Measurements from ENCODE around the gene ACSL1.

The ACSL1 gene

DNA sequence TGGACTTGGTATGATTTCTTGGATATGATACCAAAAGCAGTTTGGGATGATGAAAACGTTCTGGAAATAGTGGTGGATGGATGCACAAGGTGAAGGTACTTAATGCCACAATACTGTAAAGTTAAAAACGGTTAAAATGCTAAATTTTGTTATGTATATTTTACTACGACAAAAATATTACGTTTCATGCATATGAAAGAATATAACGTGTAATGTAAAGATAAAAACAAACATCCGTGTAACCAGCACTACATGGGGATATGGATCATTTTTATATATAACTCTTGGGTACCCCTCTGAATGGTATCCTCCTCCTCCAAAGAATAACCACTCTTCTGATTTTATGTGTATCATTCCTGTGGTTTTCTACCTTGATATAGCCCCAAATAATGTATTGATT lies 91.0 kb downstream of the ACSL1 start:
- TF ChIP-seq POLR2AphosphoS5 (IDR thresholded peaks at IDR 0.05; ENCODE audit: low read depth, low read length): no peak
- TF ChIP-seq SIN3A (IDR thresholded peaks at IDR 0.05; ENCODE audit: borderline replicate concordance, insufficient read depth, low read length): no peak
- TF ChIP-seq, protein P1, sequence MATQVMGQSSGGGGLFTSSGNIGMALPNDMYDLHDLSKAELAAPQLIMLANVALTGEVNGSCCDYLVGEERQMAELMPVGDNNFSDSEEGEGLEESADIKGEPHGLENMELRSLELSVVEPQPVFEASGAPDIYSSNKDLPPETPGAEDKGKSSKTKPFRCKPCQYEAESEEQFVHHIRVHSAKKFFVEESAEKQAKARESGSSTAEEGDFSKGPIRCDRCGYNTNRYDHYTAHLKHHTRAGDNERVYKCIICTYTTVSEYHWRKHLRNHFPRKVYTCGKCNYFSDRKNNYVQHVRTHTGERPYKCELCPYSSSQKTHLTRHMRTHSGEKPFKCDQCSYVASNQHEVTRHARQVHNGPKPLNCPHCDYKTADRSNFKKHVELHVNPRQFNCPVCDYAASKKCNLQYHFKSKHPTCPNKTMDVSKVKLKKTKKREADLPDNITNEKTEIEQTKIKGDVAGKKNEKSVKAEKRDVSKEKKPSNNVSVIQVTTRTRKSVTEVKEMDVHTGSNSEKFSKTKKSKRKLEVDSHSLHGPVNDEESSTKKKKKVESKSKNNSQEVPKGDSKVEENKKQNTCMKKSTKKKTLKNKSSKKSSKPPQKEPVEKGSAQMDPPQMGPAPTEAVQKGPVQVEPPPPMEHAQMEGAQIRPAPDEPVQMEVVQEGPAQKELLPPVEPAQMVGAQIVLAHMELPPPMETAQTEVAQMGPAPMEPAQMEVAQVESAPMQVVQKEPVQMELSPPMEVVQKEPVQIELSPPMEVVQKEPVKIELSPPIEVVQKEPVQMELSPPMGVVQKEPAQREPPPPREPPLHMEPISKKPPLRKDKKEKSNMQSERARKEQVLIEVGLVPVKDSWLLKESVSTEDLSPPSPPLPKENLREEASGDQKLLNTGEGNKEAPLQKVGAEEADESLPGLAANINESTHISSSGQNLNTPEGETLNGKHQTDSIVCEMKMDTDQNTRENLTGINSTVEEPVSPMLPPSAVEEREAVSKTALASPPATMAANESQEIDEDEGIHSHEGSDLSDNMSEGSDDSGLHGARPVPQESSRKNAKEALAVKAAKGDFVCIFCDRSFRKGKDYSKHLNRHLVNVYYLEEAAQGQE (IDR thresholded peaks at IDR 0.05; ENCODE audit: insufficient read depth in 1 of 2, low read depth in 2 of 2, low read length in 2 of 2): no peak
- TF ChIP-seq TAF1 (IDR thresholded peaks at IDR 0.05; ENCODE audit: borderline replicate concordance, insufficient read depth, low read length): no peak
- no peak for TF ChIP-seq FOXP2 (optimal IDR thresholded peaks at IDR 0.05; ENCODE audit: borderline replicate concordance, extremely low read depth, extremely low read length, insufficient read depth)

DNA sequence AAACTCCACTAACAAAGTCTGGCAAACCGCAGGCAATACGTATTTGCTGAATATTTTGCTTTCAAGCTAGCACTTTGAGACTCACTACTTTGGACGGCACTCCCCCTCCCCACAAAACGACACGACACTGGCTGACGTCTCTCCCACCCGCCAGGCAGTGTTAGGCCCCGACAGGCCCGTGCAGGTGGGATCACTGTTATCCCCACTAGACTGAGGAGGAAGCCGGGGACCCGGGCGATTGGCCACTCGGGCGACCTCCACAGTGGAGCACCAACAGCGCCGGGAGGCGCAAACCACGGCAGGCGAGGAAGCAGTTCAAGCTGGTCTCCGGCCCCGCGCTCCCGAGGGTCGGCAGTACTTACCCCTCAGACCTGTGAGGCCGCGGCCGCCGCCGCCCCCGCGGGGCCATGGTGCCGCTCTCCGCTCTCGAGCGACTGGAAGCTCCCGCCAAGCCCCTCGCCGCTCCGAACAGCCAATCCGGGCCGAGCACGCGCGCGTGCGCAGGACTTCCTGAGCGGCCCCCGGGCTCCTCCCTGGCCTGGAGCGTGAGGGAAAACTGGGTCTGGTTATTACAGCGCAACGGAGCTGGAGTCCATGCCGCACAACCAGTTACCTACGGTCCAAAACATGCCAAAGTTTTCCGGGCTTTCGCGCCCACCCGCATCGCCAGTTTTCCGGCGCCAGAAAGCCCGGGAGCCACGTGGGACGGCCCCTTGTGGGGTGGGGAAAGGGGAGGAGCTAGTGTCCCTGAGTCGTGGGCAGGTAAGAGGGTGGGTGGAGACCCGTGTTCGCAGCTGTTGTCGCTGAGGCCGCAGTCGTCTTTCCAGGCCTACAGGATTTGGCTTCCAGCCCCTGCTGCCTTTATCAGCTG lies 91.9 kb downstream of the ACSL1 start, which contains the start of gene CENPU:
CENPU (minus strand) TSS at position 443 of the 871 bp plus-strand sequence; CDS start at position 409, 34 bp downstream.
- peak; percentile 29; the same call in 1 of the 2 replicates for TF ChIP-seq SIN3A (IDR thresholded peaks at IDR 0.05; ENCODE audit: borderline replicate concordance, insufficient read depth, low read length)
- TF ChIP-seq, protein P1 (IDR thresholded peaks at IDR 0.05; ENCODE audit: insufficient read depth in 1 of 2, low read depth in 2 of 2, low read length in 2 of 2): 0 out of 4 replicates have a peak, but pooled peaks of 1 of the 2 experiments have one; percentile 7
- peak; percentile 78 for TF ChIP-seq POLR2AphosphoS5 (IDR thresholded peaks at IDR 0.05; ENCODE audit: low read depth, low read length)
- peak; percentile 72 for TF ChIP-seq TAF1 (IDR thresholded peaks at IDR 0.05; ENCODE audit: borderline replicate concordance, insufficient read depth, low read length)
- peak; percentile 92 for TF ChIP-seq FOXP2 (optimal IDR thresholded peaks at IDR 0.05; ENCODE audit: borderline replicate concordance, extremely low read depth, extremely low read length, insufficient read depth)

DNA sequence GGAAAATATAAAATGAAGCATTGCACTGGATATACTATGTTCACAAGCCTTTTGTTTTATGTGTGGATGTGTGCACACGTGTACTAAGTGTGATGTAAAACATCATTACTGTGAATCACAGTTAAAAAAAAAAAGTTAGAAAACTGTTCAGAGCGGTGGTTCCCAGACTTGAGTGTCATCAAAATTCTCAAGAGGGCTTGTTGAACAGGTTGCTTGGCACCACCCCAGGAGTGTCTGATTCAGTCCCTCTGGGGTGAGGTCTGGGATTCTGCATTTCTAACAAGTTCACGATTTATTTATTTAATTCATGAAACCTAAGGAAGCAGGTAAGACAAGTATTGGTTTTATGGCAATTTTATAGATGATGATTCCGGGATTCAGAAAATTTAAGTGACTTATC lies 93.6 kb downstream of the ACSL1 start:
- no peak for TF ChIP-seq FOXP2 (optimal IDR thresholded peaks at IDR 0.05; ENCODE audit: borderline replicate concordance, extremely low read depth, extremely low read length, insufficient read depth)
- TF ChIP-seq, protein P1 (IDR thresholded peaks at IDR 0.05; ENCODE audit: insufficient read depth in 1 of 2, low read depth in 2 of 2, low read length in 2 of 2): no peak
- no peak for TF ChIP-seq POLR2AphosphoS5 (IDR thresholded peaks at IDR 0.05; ENCODE audit: low read depth, low read length)
- no peak for TF ChIP-seq SIN3A (IDR thresholded peaks at IDR 0.05; ENCODE audit: borderline replicate concordance, insufficient read depth, low read length)
- TF ChIP-seq TAF1 (IDR thresholded peaks at IDR 0.05; ENCODE audit: borderline replicate concordance, insufficient read depth, low read length): no peak

DNA sequence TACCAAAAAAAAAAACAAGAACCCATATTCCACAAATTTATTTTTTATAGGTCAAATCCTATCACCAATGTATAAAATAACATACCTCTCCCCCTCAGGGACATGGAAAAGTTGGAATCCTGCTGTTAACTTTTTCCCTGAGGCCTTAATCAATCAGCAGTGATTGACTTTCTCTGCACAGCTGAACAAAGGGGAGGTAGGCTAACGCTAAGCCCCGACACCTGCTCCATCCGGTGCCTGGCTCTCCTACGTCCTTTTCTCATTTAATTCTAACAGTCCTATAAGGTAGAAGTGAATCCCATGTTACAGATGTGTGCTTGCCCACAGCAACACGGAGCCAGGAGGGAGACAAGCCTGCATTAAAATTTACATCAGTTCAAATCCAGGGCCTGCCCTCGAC lies 94.7 kb downstream of the ACSL1 start:
- TF ChIP-seq POLR2AphosphoS5 (IDR thresholded peaks at IDR 0.05; ENCODE audit: low read depth, low read length): no peak
- no peak for TF ChIP-seq SIN3A (IDR thresholded peaks at IDR 0.05; ENCODE audit: borderline replicate concordance, insufficient read depth, low read length)
- TF ChIP-seq FOXP2 (optimal IDR thresholded peaks at IDR 0.05; ENCODE audit: borderline replicate concordance, extremely low read depth, extremely low read length, insufficient read depth): no peak
- TF ChIP-seq, protein P1 (IDR thresholded peaks at IDR 0.05; ENCODE audit: insufficient read depth in 1 of 2, low read depth in 2 of 2, low read length in 2 of 2): no peak
- no peak for TF ChIP-seq TAF1 (IDR thresholded peaks at IDR 0.05; ENCODE audit: borderline replicate concordance, insufficient read depth, low read length)
